ENCODE results near the gene CACNG4. TPM values are rescaled to one million over a fixed set of nuclear protein-coding genes. Genes with fewer than 3 reads are reported as not detected.

CACNG4 gene
- total RNA-seq, 4 donors from 2014 or later: 0.44 TPM; not detected in 3

- Histone ChIP-seq H3K4me3 (no peak overlapping the region), H3K9me3 (no peaks in the 10 kb centered on the region), H3K27me3 (no peaks in the 10 kb centered on the region), H3K36me3 (no peaks in the 10 kb centered on the region), H3K4me1 (no peaks in the 10 kb centered on the region), H3K27ac (no peak overlapping the region)
- WGBS, 2 donors: 84 to 86% methylated on average over 18 of the region's 18 CpGs
- DNase-seq (ENCODE audit: low spot score in 2 of 2): no peak
- no peak for TF ChIP-seq EP300 (IDR thresholded peaks at IDR 0.05)
- TF ChIP-seq CTCF (IDR thresholded peaks at IDR 0.05): no peak
- no peak for TF ChIP-seq POLR2A (IDR thresholded peaks at IDR 0.05)
These were observed 92.4 kb downstream of the CACNG4 start for GRCh38 chr17:67056746-67057490.

- no peaks in the 10 kb centered on the region for H3K36me3 ChIP-seq
- no peaks in the 10 kb centered on the region for H3K4me1 ChIP-seq
- H3K27ac ChIP-seq: no peak overlapping the region
- H3K27me3 ChIP-seq: no peaks in the 10 kb centered on the region
- TF ChIP-seq CTCF (IDR thresholded peaks at IDR 0.05) (no peak), EP300 (IDR thresholded peaks at IDR 0.05) (no peak), POLR2A (IDR thresholded peaks at IDR 0.05) (no peak)
- no peak for DNase-seq (ENCODE audit: low spot score in 2 of 2)
- no peaks in the 10 kb centered on the region for H3K9me3 ChIP-seq
- no peak overlapping the region for H3K4me3 ChIP-seq
- 94% methylated on average over 8 of the region's 8 CpGs for WGBS, 2 donors
These were observed 93.5 kb downstream of the CACNG4 start for GRCh38 chr17:67058036-67058435.

- TF ChIP-seq POLR2A (IDR thresholded peaks at IDR 0.05): no peak
- no peak for TF ChIP-seq EP300 (IDR thresholded peaks at IDR 0.05)
- no peak for TF ChIP-seq CTCF (IDR thresholded peaks at IDR 0.05)
- Histone ChIP-seq H3K9me3 (no peaks in the 10 kb centered on the region), H3K4me1 (no peaks in the 10 kb centered on the region), H3K36me3 (no peaks in the 10 kb centered on the region), H3K4me3 (no peak overlapping the region), H3K27me3 (no peaks in the 10 kb centered on the region), H3K27ac (no peak overlapping the region)
- 64 to 68% methylated on average over 6 of the region's 6 CpGs for whole genome bisulfite sequencing, 2 donors
- no peak for DNase-seq (ENCODE audit: low spot score in 2 of 2)
These were observed 94.9 kb downstream of the CACNG4 start for GRCh38 chr17:67059372-67059771.

DNA sequence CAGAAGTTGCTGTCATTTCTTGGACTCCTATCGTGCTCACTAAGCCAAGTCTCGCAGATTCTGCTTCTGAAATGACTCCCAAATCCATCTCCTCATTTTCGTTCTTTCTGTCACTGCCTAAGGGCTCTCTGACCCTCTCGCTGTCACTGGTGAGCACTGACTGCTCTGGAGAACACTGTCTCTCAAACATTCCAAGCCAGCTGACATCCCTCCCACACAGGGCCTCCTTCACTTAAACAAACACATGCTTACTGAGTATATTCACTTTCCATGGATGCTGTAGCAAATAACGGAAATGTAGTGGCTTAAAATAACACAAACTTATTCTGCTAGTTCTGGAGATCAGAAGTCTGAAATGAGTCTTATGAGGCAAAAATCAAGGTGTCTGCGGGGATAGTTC, 98.6 kb downstream of the CACNG4 start:
- DNase-seq (ENCODE audit: low spot score in 2 of 2): no peak
- WGBS, 2 donors: 61 to 66% methylated on average over 6 of the region's 6 CpGs

More for the DNA sequence above, 98.6 kb downstream of the CACNG4 start:
- H3K27ac ChIP-seq: no peak overlapping the region
- no peak overlapping the region for H3K4me3 ChIP-seq
- no peaks in the 10 kb centered on the region for H3K4me1 ChIP-seq
- H3K36me3 ChIP-seq: no peaks in the 10 kb centered on the region
- no peaks in the 10 kb centered on the region for H3K9me3 ChIP-seq
- H3K27me3 ChIP-seq: no peaks in the 10 kb centered on the region
- TF ChIP-seq CTCF (IDR thresholded peaks at IDR 0.05) (no peak), EP300 (IDR thresholded peaks at IDR 0.05) (no peak), POLR2A (IDR thresholded peaks at IDR 0.05) (no peak)
